ENCODE data around the gene RAD51B. TPM values are rescaled to one million over a fixed set of nuclear protein-coding genes. Genes with fewer than 3 reads are reported as not detected.

Gene RAD51B
- total and polyA plus RNA-seq, 3 donors from 2014 or later: 5.5 to 22.5 (median 19.1) TPM

DNA sequence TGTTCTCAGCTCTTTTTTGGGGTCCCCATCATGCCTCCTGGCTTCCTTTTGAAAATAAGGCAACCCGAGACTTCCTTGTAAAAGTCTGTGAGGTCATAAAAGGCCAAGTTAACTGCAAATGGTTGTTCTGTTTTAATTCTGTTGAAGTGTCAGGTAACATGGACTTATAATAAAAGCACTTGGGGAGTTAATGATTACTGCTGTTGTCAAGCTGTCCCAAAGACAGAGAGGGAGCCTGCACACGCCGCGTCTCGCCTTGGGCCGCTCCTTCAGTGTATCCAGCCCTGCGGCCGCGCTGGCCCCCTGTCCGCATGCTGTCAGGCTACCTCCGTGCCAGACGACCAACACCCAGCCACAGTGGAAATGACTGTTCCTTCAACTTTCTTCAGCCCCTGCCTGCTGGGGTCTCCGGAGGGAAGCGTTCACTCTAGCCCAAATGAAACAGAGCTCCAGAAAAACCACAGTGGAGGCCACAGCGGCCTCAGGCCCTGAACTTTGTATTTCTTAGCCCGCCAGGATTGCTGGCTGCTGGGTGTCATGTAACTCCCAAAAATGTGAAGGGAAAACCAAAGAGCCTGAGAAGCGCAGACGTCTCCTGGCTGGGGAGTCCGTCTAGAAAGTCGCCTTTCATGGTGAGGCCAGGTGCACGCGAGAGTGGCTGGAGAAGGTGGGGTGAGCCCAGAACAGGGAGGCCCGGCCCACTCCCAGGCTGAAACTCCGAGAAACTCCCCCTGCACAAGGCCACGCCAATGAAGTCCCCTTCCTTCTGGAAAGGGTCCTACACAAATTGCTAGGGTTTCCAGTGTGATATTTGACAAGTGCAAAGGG lies 784.2 kb downstream of the RAD51B start:
- no peaks in the 10 kb centered on the region for H3K27me3 ChIP-seq
- intact Hi-C loops (cut with DNase I; ENCODE audit: low total_unique reads): no loop called here
- peak overlapping the region in 1 of 2 donors; percentile 9 for H3K27ac ChIP-seq
- 77 to 79% methylated on average over 25 of the region's 25 CpGs for WGBS, 2 donors
- TF ChIP-seq, protein P1, sequence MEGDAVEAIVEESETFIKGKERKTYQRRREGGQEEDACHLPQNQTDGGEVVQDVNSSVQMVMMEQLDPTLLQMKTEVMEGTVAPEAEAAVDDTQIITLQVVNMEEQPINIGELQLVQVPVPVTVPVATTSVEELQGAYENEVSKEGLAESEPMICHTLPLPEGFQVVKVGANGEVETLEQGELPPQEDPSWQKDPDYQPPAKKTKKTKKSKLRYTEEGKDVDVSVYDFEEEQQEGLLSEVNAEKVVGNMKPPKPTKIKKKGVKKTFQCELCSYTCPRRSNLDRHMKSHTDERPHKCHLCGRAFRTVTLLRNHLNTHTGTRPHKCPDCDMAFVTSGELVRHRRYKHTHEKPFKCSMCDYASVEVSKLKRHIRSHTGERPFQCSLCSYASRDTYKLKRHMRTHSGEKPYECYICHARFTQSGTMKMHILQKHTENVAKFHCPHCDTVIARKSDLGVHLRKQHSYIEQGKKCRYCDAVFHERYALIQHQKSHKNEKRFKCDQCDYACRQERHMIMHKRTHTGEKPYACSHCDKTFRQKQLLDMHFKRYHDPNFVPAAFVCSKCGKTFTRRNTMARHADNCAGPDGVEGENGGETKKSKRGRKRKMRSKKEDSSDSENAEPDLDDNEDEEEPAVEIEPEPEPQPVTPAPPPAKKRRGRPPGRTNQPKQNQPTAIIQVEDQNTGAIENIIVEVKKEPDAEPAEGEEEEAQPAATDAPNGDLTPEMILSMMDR (IDR thresholded peaks at IDR 0.05): no peak
- no peak for TF ChIP-seq POLR2A (IDR thresholded peaks at IDR 0.05)
- peaks cover 29% of the 10 kb centered on the region for H3K4me1 ChIP-seq
- no peaks in the 10 kb centered on the region for H3K36me3 ChIP-seq (ENCODE audit: low read depth, missing control alignments)
- no peak for DNase-seq
- no peak overlapping the region for H3K4me3 ChIP-seq
- no peaks in the 10 kb centered on the region for H3K9me3 ChIP-seq

DNA sequence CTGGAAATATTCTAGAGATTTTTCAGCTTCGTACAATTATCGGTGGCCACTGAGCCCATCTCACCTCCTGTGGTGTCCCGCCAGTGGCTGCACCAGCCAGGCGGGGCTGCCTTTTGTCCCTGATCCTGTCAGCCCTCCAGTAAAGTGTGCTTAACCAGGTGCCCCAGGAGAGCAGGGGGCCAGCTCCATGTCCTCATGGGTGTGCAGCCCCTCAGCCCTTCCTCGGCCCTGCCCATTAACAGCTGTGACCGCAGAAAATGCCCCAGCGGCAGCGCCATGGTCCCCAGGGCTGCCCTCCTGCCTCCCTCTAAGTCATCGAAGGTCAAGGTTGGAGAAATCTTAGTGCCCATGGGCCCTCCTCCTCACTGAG lies 784.8 kb downstream of the RAD51B start:
- H3K27me3 ChIP-seq: no peaks in the 10 kb centered on the region
- no peak overlapping the region for H3K27ac ChIP-seq
- intact Hi-C loops (cut with DNase I; ENCODE audit: low total_unique reads): no loop called here
- peaks cover 23% of the 10 kb centered on the region for H3K4me1 ChIP-seq
- WGBS, 2 donors: 91 to 92% methylated on average over 8 to 9 of the region's 9 CpGs
- no peaks in the 10 kb centered on the region for H3K9me3 ChIP-seq
- no peaks in the 10 kb centered on the region for H3K36me3 ChIP-seq (ENCODE audit: low read depth, missing control alignments)
- TF ChIP-seq, protein P1 (IDR thresholded peaks at IDR 0.05): no peak
- no peak for TF ChIP-seq POLR2A (IDR thresholded peaks at IDR 0.05)
- no peak for DNase-seq
- H3K4me3 ChIP-seq: no peak overlapping the region

GRCh38 chr14:68604822-68605221 lies 785.2 kb downstream of the RAD51B start:
- Histone ChIP-seq H3K27me3 (no peaks in the 10 kb centered on the region), H3K36me3 (ENCODE audit: low read depth, missing control alignments) (no peaks in the 10 kb centered on the region), H3K9me3 (no peaks in the 10 kb centered on the region), H3K27ac (no peak overlapping the region), H3K4me1 (peaks cover 19% of the 10 kb centered on the region), H3K4me3 (no peak overlapping the region)
- intact Hi-C loops (cut with DNase I; ENCODE audit: low total_unique reads): no loop called here
- DNase-seq: no peak
- 67 to 83% methylated on average over 10 of the region's 10 CpGs for WGBS, 2 donors
- no peak for TF ChIP-seq POLR2A (IDR thresholded peaks at IDR 0.05)
- TF ChIP-seq, protein P1 (IDR thresholded peaks at IDR 0.05): no peak

GRCh38 chr14:68606176-68606575 lies 786.6 kb downstream of the RAD51B start:
- peak overlapping the region in 1 of 2 donors; percentile 84 for H3K27ac ChIP-seq
- no peak for DNase-seq
- no peak for TF ChIP-seq POLR2A (IDR thresholded peaks at IDR 0.05)
- TF ChIP-seq, protein P1 (IDR thresholded peaks at IDR 0.05): no peak
- no peak overlapping the region for H3K4me3 ChIP-seq
- H3K9me3 ChIP-seq: no peaks in the 10 kb centered on the region
- no peaks in the 10 kb centered on the region for H3K36me3 ChIP-seq (ENCODE audit: low read depth, missing control alignments)
- intact Hi-C loops (cut with DNase I; ENCODE audit: low total_unique reads): no loop called here
- H3K27me3 ChIP-seq: no peaks in the 10 kb centered on the region
- WGBS, 2 donors: 48 to 59% methylated on average over 3 of the region's 3 CpGs
- peaks cover 28% of the 10 kb centered on the region for H3K4me1 ChIP-seq

- Histone ChIP-seq H3K36me3 (ENCODE audit: low read depth, missing control alignments) (no peaks in the 10 kb centered on the region), H3K4me3 (no peak overlapping the region), H3K9me3 (no peaks in the 10 kb centered on the region), H3K4me1 (peaks cover 33% of the 10 kb centered on the region), H3K27me3 (no peaks in the 10 kb centered on the region), H3K27ac (peak overlapping the region; percentile 45 to 84)
- no peak for DNase-seq
- TF ChIP-seq, protein P1 (IDR thresholded peaks at IDR 0.05): no peak
- no peak for TF ChIP-seq POLR2A (IDR thresholded peaks at IDR 0.05)
- intact Hi-C loops (cut with DNase I; ENCODE audit: low total_unique reads): no loop called here
- 79 to 83% methylated on average over 4 of the region's 4 CpGs for WGBS, 2 donors
These were observed 787.1 kb downstream of the RAD51B start for GRCh38 chr14:68606644-68607043.
